OCI-LY1 (cell line): ENCODE measurements around the gene CTIF.

ENCODE experiments used
- H2AFZ ChIP-seq: fragments of 200-600 bp; sonication (generic), shearing (Covaris generic); 2 replicates; pipeline ENCODE4 v1.6.0; 2014; ENCODE audit warnings: antibody characterized with exemption, mild to moderate bottlenecking, low read length
- H3F3A ChIP-seq: fragments of 200-600 bp; sonication (generic), shearing (Covaris generic); 2 replicates; pipeline ENCODE4 v1.6.0; 2014; ENCODE audit warnings: mild to moderate bottlenecking, antibody characterized with exemption, low read length, moderate library complexity; ENCODE audit not compliant: insufficient read depth
- H3K27ac ChIP-seq: fragments of 200-600 bp; sonication (generic); 2 replicates; pipeline ENCODE4 v1.5.1; 2014; ENCODE audit warnings: low read length, mixed run types, mild to moderate bottlenecking, low read depth; ENCODE audit not compliant: poor library complexity, severe bottlenecking
- H3K27me3 ChIP-seq: fragments of 200-600 bp; sonication (generic); 2 replicates; pipeline ENCODE4 v1.6.0; 2014; ENCODE audit warnings: antibody characterized with exemption, mild to moderate bottlenecking, low read length, moderate library complexity; ENCODE audit not compliant: insufficient read depth
- H3K36me3 ChIP-seq: fragments of 200-600 bp; sonication (generic); 2 replicates; pipeline ENCODE4 v1.6.1; 2014; ENCODE audit warnings: mild to moderate bottlenecking, antibody characterized with exemption, low read length, moderate library complexity, mixed read lengths; ENCODE audit not compliant: insufficient read depth
- H3K4me1 ChIP-seq: fragments of 200-600 bp; sonication (generic); 2 replicates; pipeline ENCODE4 v1.5.1; 2014; ENCODE audit warnings: mild to moderate bottlenecking, low read length, moderate library complexity; ENCODE audit not compliant: insufficient read depth, severe bottlenecking
- H3K4me2 ChIP-seq: fragments of 200-600 bp; sonication (generic), shearing (Covaris generic); 2 replicates; pipeline ENCODE4 v1.6.1; 2014; ENCODE audit warnings: low read length
- H3K4me3 ChIP-seq: fragments of 200-600 bp; sonication (generic); 2 replicates; pipeline ENCODE4 v1.5.1; 2014; ENCODE audit warnings: low read length, low read depth, mild to moderate bottlenecking, mixed read lengths; ENCODE audit not compliant: poor library complexity, severe bottlenecking
- H3K79me2 ChIP-seq: fragments of 200-600 bp; shearing (Covaris generic); 2 replicates; pipeline ENCODE4 v1.6.1; 2016; ENCODE audit warnings: mixed run types, low read length, mixed read lengths; ENCODE audit not compliant: insufficient read depth
- H3K9ac ChIP-seq: fragments of 200-600 bp; sonication (generic), shearing (Covaris generic); 2 replicates; pipeline ENCODE4 v1.6.1; 2014; ENCODE audit warnings: mild to moderate bottlenecking, low read length, mixed read lengths
- H3K9me2 ChIP-seq: fragments of 200-600 bp; sonication (generic), shearing (Covaris generic); 2 replicates; pipeline ENCODE4 v1.6.1; 2014; ENCODE audit warnings: low read depth, mild to moderate bottlenecking, low read length, mixed read lengths
- H3K9me3 ChIP-seq: fragments of 200-600 bp; shearing (Covaris generic); 2 replicates; pipeline ENCODE4 v1.6.1; 2014; ENCODE audit warnings: low read length, mixed read lengths
- H4K20me1 ChIP-seq: fragments of 200-600 bp; sonication (generic), shearing (Covaris generic); 2 replicates; pipeline ENCODE4 v1.6.0; 2016; ENCODE audit warnings: mild to moderate bottlenecking, low read length; ENCODE audit not compliant: insufficient read depth
- EZH2 ChIP-seq: fragments of 200-600 bp; sonication (generic), shearing (Covaris generic); IDR thresholded peaks from 2 replicates; pipeline ENCODE4 v1.8.0; 2017; ENCODE audit warnings: borderline replicate concordance, mixed run types, mild to moderate bottlenecking, antibody characterized with exemption, low read length, moderate library complexity, mixed read lengths
- TF ChIP-seq, protein P1 (sequence below): fragments of 200-600 bp; sonication (generic), shearing (Covaris generic); IDR thresholded peaks from 2 replicates; pipeline ENCODE4 v1.5.1; 2017; ENCODE audit warnings: mild to moderate bottlenecking, antibody characterized with exemption, low read length, moderate library complexity, mixed read lengths

The CTIF gene

DNA sequence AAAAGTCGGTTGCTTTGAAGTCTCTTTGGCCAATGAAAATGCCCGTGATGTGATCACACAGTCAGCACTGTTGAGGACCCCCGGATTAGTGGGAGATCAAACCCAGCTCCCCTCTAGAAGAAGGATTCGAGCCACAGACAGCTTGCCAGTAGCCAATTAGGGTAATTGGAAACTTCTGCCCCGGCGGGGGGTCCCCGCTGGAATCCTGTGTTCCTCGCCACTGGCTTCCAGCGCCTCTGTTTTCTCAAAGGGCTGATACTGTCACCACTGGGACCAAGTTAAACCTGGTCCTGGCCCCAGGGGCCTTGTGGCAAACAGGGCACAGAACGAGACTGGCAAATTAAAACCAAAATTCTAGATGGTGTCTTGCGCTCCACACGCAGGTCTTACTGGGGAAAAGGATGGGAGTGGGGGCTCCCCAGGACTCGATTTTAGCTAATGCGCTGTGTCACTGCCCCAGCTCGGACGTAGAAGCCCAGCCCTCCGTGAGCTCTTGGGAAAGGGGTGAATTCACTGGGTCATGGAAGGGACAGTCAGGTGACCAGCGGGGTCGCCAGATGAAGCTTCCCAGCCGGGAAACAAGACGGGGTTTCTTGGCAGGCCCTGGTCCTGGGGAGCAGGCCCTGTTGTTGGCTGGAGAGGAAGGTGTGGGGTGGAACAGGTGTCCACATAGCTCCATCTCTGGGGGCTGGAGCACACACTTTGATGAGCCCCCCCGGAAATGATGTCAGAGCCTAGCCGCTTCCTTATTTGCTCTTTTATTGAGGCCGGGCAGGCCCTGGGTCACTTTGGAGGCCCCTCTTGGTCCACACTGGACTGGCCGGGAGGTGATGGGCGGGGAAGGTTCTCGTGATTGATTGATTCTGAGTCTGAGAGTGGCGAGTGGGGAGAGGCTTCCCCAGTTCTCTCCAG lies 321.7 kb downstream of the CTIF start:
- H3K27ac ChIP-seq: no peak overlapping the region
- TF ChIP-seq EZH2: no peak
- TF ChIP-seq, protein P1, sequence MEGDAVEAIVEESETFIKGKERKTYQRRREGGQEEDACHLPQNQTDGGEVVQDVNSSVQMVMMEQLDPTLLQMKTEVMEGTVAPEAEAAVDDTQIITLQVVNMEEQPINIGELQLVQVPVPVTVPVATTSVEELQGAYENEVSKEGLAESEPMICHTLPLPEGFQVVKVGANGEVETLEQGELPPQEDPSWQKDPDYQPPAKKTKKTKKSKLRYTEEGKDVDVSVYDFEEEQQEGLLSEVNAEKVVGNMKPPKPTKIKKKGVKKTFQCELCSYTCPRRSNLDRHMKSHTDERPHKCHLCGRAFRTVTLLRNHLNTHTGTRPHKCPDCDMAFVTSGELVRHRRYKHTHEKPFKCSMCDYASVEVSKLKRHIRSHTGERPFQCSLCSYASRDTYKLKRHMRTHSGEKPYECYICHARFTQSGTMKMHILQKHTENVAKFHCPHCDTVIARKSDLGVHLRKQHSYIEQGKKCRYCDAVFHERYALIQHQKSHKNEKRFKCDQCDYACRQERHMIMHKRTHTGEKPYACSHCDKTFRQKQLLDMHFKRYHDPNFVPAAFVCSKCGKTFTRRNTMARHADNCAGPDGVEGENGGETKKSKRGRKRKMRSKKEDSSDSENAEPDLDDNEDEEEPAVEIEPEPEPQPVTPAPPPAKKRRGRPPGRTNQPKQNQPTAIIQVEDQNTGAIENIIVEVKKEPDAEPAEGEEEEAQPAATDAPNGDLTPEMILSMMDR: no peak
- H3K9me2 ChIP-seq: no peaks in the 10 kb centered on the region
- no peaks in the 10 kb centered on the region for H3K4me1 ChIP-seq
- H3K36me3 ChIP-seq: no peaks in the 10 kb centered on the region
- H3K4me3 ChIP-seq: no peak overlapping the region
- no peaks in the 10 kb centered on the region for H3F3A ChIP-seq
- 0 out of 2 replicates have a peak, but pooled peaks cover 3% of the 10 kb centered on the region for H3K27me3 ChIP-seq
- H2AFZ ChIP-seq: no peak overlapping the region
- no peak overlapping the region for H3K4me2 ChIP-seq
- H4K20me1 ChIP-seq: no peaks in the 10 kb centered on the region
- H3K79me2 ChIP-seq: no peaks in the 10 kb centered on the region
- no peak overlapping the region for H3K9ac ChIP-seq
- no peaks in the 10 kb centered on the region for H3K9me3 ChIP-seq

DNA sequence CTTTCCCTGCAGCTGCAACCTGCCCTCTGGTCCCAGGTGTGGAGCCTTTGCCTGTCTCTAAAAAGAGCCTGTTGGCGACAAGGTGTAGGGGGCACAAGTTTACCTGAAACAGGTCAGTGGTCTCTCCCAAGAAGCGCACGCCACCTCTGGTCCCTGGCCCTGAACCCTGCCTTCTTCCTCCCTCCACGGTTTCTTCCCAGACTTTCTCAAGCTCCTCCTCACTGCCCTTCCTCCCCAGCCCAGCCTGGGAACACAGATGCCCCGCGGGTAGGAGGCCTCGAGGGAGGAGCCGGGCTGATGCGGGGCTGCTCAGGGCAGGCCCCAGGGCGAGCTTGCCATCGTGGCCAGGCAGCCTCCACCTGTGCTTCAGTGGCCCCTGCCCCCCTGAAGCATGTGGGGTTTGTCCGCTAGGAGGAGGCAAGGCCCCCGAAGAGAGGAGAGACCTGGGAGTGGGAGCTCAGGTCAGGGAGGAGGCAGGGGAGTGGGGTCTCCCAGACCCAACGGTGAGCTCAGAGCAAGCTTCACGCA lies 322.4 kb downstream of the CTIF start:
- H3K79me2 ChIP-seq: no peaks in the 10 kb centered on the region
- no peak overlapping the region for H3K4me3 ChIP-seq
- no peaks in the 10 kb centered on the region for H4K20me1 ChIP-seq
- H3K36me3 ChIP-seq: no peaks in the 10 kb centered on the region
- H3K27ac ChIP-seq: no peak overlapping the region
- no peaks in the 10 kb centered on the region for H3K9me3 ChIP-seq
- no peaks in the 10 kb centered on the region for H3K9me2 ChIP-seq
- H3K4me2 ChIP-seq: no peak overlapping the region
- H2AFZ ChIP-seq: no peak overlapping the region
- TF ChIP-seq, protein P1: no peak
- no peak for TF ChIP-seq EZH2
- no peak overlapping the region for H3K9ac ChIP-seq
- H3K27me3 ChIP-seq: peaks cover 3% of the 10 kb centered on the region; the same call in 1 of the 2 replicates
- no peaks in the 10 kb centered on the region for H3K4me1 ChIP-seq
- no peaks in the 10 kb centered on the region for H3F3A ChIP-seq

DNA sequence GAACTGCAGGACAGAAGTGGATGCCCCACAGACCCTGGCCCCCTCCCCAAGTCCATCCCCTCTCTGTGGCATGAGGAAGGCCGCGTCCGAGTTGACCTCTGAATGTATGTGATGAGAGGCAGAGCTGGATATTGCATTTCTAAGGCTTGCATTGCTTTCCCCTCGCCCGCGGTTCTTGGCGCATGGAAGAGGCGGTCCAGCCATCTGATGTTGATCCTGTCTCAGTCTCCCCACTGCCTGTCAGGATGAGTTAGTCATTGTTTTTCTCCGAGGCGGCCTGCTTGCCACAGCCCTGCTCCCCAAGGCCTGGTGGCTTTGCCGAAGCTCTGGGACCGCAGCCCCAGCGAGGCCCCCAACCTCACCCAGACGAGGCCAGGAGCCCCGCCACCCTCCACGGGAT lies 323.3 kb downstream of the CTIF start:
- H3K4me2 ChIP-seq: no peak overlapping the region
- no peak for TF ChIP-seq EZH2
- TF ChIP-seq, protein P1: no peak
- no peak overlapping the region for H3K4me3 ChIP-seq
- no peaks in the 10 kb centered on the region for H3K9me3 ChIP-seq
- H4K20me1 ChIP-seq: no peaks in the 10 kb centered on the region
- H2AFZ ChIP-seq: no peak overlapping the region
- H3K9ac ChIP-seq: no peak overlapping the region
- H3K9me2 ChIP-seq: no peaks in the 10 kb centered on the region
- peaks cover 3% of the 10 kb centered on the region; the same call in 1 of the 2 replicates for H3K27me3 ChIP-seq
- H3K4me1 ChIP-seq: no peaks in the 10 kb centered on the region
- H3K27ac ChIP-seq: no peak overlapping the region
- H3K36me3 ChIP-seq: no peaks in the 10 kb centered on the region
- no peaks in the 10 kb centered on the region for H3K79me2 ChIP-seq
- H3F3A ChIP-seq: no peaks in the 10 kb centered on the region
